Neural progenitor cell (in vitro differentiated cells): Measurements from ENCODE around the gene PFN1. TPM values are rescaled to one million over a fixed set of nuclear protein-coding genes. Genes with fewer than 3 reads are reported as not detected.
A peak's percentile ranks its signal among the peaks of the same experiment; 100 is the strongest.

Source experiments
- DNase-seq: peaks from one replicate; pipeline ENCODE4 v3.0.0-alpha.2; 2016; ENCODE audit warnings: low spot score
- H2AFZ ChIP-seq: fragments of 200-600 bp; sonication (generic); replicated peaks from 2 replicates; pipeline ENCODE4 v1.6.1; 2016; ENCODE audit warnings: antibody characterized with exemption
- H3F3A ChIP-seq: fragments of 200-600 bp; sonication (generic); 2 replicates; pipeline ENCODE4 v1.6.1; 2016; ENCODE audit warnings: antibody characterized with exemption, low read depth
- H3K27ac ChIP-seq: fragments of 200-600 bp; sonication (generic); 2 replicates; pipeline ENCODE4 v1.5.1; 2016; ENCODE audit warnings: mild to moderate bottlenecking
- H3K27me3 ChIP-seq: fragments of 200-600 bp; sonication (generic); 2 replicates; pipeline ENCODE4 v1.6.1; 2016; ENCODE audit warnings: mild to moderate bottlenecking, moderate library complexity
- H3K36me3 ChIP-seq: fragments of 200-600 bp; sonication (generic); 2 replicates; pipeline ENCODE4 v1.5.1; 2016
- H3K4me1 ChIP-seq: fragments of 200-600 bp; sonication (generic); 2 replicates; pipeline ENCODE4 v1.6.1; 2016; ENCODE audit warnings: mixed run types
- H3K4me2 ChIP-seq: fragments of 200-600 bp; sonication (generic); 2 replicates; pipeline ENCODE4 v1.6.1; 2016
- H3K4me3 ChIP-seq: fragments of 200-600 bp; sonication (generic); 2 replicates; pipeline ENCODE4 v1.5.1; 2016
- H3K79me2 ChIP-seq: fragments of 200-600 bp; sonication (generic); 2 replicates; pipeline ENCODE4 v1.6.1; 2016; ENCODE audit warnings: low read depth
- H3K9ac ChIP-seq: fragments of 200-600 bp; sonication (generic); 2 replicates; pipeline ENCODE4 v1.6.1; 2016
- H3K9me3 ChIP-seq: fragments of 200-600 bp; sonication (generic); 2 replicates; pipeline ENCODE4 v1.5.1; 2016; ENCODE audit warnings: low read depth
- H4K20me1 ChIP-seq: fragments of 200-600 bp; sonication (generic); 2 replicates; pipeline ENCODE4 v1.6.1; 2016; ENCODE audit warnings: low read depth
- H3K27ac Mint-ChIP-seq: 3 replicates; pipeline ENCODE4 v1.8.0; 2021; ENCODE audit warnings: mixed read lengths
- H3K27me3 Mint-ChIP-seq: 2 replicates; pipeline ENCODE4 v1.8.0; 2022; ENCODE audit warnings: low read depth, mild to moderate bottlenecking, inconsistent platforms, moderate library complexity, mixed read lengths; ENCODE audit not compliant: insufficient read depth
- H3K36me3 Mint-ChIP-seq: 3 replicates; pipeline ENCODE4 v1.8.0; 2021; ENCODE audit warnings: mixed read lengths
- H3K4me1 Mint-ChIP-seq: 3 replicates; pipeline ENCODE4 v1.8.0; 2021; ENCODE audit warnings: mixed read lengths
- H3K4me3 Mint-ChIP-seq: 3 replicates; pipeline ENCODE4 v1.8.0; 2021; ENCODE audit warnings: mild to moderate bottlenecking, moderate library complexity, mixed read lengths
- H3K9me3 Mint-ChIP-seq: 3 replicates; pipeline ENCODE4 v1.8.0; 2020; ENCODE audit warnings: mixed read lengths
- EZH2 ChIP-seq: fragments of 200-600 bp; sonication (generic); IDR thresholded peaks from 2 replicates; pipeline ENCODE4 v1.6.1; 2017; ENCODE audit warnings: antibody characterized with exemption, mild to moderate bottlenecking, moderate library complexity
- EZH2phosphoT487 ChIP-seq: fragments of 200-600 bp; sonication (generic); IDR thresholded peaks from 2 replicates; pipeline ENCODE4 v1.6.1; 2017; ENCODE audit warnings: antibody characterized with exemption
- total RNA-seq: library from RNA; depleted of rRNA; stranded (reverse); fragments of >200 nt; gene quantifications from 2 replicates; pipeline ENCODE4 v1.2.3, GENCODE V29; 2015; ENCODE audit warnings: low replicate concordance
- TF ChIP-seq, protein P1 (sequence below): fragments of 200-600 bp; sonication (generic); IDR thresholded peaks from 2 replicates; pipeline ENCODE4 v1.5.1; 2017; ENCODE audit warnings: antibody characterized with exemption, mild to moderate bottlenecking

Gene PFN1
- total RNA-seq, 1 donor from 2014 or later: 203 TPM

DNA sequence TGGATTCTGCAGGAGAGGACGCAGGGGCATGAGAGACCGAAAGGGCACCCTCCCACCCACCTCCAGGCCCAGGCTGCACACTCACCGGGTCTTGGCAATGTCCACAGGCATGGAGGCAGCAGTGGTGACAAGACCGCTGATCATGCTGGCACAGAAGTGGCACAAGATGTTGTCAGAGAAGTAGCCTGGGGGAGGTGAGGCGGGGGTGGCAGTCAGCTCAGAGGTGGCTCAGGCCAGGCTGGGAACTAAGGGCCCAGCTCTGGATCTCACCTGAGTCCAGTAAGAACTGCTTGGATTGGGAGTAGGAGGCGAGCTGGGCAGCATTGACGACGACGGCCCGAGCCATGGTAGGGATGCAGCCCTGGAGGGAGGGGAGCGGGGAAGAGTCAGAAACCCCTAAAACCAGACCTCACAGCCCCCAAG, 10.2 kb downstream of the PFN1 start:
- no peak overlapping the region for H3K27ac ChIP-seq
- DNase-seq: no peak
- TF ChIP-seq EZH2 (no peak), EZH2phosphoT487 (no peak)
- TF ChIP-seq, protein P1, sequence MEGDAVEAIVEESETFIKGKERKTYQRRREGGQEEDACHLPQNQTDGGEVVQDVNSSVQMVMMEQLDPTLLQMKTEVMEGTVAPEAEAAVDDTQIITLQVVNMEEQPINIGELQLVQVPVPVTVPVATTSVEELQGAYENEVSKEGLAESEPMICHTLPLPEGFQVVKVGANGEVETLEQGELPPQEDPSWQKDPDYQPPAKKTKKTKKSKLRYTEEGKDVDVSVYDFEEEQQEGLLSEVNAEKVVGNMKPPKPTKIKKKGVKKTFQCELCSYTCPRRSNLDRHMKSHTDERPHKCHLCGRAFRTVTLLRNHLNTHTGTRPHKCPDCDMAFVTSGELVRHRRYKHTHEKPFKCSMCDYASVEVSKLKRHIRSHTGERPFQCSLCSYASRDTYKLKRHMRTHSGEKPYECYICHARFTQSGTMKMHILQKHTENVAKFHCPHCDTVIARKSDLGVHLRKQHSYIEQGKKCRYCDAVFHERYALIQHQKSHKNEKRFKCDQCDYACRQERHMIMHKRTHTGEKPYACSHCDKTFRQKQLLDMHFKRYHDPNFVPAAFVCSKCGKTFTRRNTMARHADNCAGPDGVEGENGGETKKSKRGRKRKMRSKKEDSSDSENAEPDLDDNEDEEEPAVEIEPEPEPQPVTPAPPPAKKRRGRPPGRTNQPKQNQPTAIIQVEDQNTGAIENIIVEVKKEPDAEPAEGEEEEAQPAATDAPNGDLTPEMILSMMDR: no peak
- no peak overlapping the region for H3K4me3 ChIP-seq
- peaks cover 36% of the 10 kb centered on the region for H3F3A ChIP-seq
- peaks cover 29% of the 10 kb centered on the region for H4K20me1 ChIP-seq
- no peaks in the 10 kb centered on the region for H3K9me3 ChIP-seq
- H2AFZ ChIP-seq: no peak overlapping the region
- Mint-ChIP-seq H3K4me1 (peaks cover 27% of the 10 kb centered on the region), H3K9me3 (no peaks in the 10 kb centered on the region), H3K27me3 (peaks cover 5% of the 10 kb centered on the region), H3K36me3 (peaks cover 17% of the 10 kb centered on the region), H3K27ac (peak overlapping the region; percentile 78), H3K4me3 (peak overlapping the region; percentile 96)
- H3K4me2 ChIP-seq: no peak overlapping the region
- no peak overlapping the region for H3K9ac ChIP-seq
- H3K4me1 ChIP-seq: peaks cover 16% of the 10 kb centered on the region
- peaks cover 49% of the 10 kb centered on the region for H3K79me2 ChIP-seq
- H3K27me3 ChIP-seq: no peaks in the 10 kb centered on the region
- H3K36me3 ChIP-seq: no peaks in the 10 kb centered on the region

DNA sequence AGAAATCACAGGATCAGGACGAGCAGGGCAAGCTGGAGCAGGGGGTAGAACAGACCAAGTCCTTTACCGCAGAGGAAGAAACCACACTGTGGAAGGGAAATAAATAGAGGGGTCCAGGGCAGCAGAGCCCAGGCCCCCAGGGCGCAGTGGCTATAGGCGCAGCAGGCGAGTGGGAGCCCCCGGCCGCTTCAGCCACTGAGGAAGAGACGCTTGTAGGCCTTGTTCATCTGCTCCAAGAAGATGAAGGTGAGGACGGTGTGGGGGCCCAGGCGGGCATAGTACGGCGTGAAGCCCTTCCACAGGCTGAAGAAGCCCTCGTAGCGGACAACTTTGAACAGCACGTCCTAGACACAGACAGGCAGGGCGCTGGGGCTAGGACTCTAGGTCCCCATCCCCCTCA, 10.8 kb downstream of the PFN1 start:
- Histone ChIP-seq H3K27me3 (no peaks in the 10 kb centered on the region), H3K9me3 (no peaks in the 10 kb centered on the region), H4K20me1 (peaks cover 24% of the 10 kb centered on the region), H3K9ac (no peak overlapping the region), H3K4me1 (peaks cover 16% of the 10 kb centered on the region), H3K4me2 (no peak overlapping the region), H3K27ac (no peak overlapping the region), H2AFZ (no peak overlapping the region), H3K4me3 (no peak overlapping the region), H3K36me3 (no peaks in the 10 kb centered on the region), H3F3A (peaks cover 34% of the 10 kb centered on the region), H3K79me2 (peaks cover 44% of the 10 kb centered on the region)
- Mint-ChIP-seq H3K9me3 (no peaks in the 10 kb centered on the region), H3K27ac (peak overlapping the region; percentile 14), H3K4me1 (peaks cover 25% of the 10 kb centered on the region), H3K4me3 (peak overlapping the region; percentile 96), H3K36me3 (peaks cover 16% of the 10 kb centered on the region), H3K27me3 (peaks cover 4% of the 10 kb centered on the region)
- no peak for TF ChIP-seq EZH2phosphoT487
- TF ChIP-seq, protein P1: no peak
- no peak for DNase-seq

DNA sequence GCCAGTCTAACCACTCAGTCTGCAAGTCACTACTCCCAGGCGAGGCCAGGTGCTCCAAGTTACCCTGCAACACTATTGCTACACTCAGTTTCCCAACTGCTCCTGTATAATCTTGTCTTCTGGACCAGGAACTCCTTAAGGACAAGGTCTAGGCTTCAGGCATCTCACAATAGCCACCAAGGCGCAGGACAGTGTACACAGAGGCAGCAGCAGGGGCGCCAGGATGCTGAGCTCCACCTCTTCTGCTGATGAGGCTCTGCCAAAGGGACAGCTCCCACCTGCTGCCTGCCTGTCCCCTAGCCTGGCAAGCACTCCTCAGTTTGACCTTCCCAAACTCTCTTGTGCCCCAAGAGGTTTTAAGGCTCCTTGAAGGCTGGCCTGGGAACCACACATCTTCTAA, 11.9 kb downstream of the PFN1 start:
- Mint-ChIP-seq H3K27ac (no peak overlapping the region), H3K36me3 (peaks cover 13% of the 10 kb centered on the region), H3K27me3 (peaks cover 5% of the 10 kb centered on the region), H3K4me3 (peak overlapping the region; percentile 7), H3K4me1 (peaks cover 19% of the 10 kb centered on the region), H3K9me3 (no peaks in the 10 kb centered on the region)
- Histone ChIP-seq H2AFZ (no peak overlapping the region), H3K27me3 (no peaks in the 10 kb centered on the region), H3K4me3 (no peak overlapping the region), H3K9me3 (no peaks in the 10 kb centered on the region), H3K79me2 (peaks cover 33% of the 10 kb centered on the region), H3K4me1 (peaks cover 14% of the 10 kb centered on the region), H3K27ac (no peak overlapping the region), H3K4me2 (no peak overlapping the region), H3F3A (peaks cover 28% of the 10 kb centered on the region), H3K36me3 (no peaks in the 10 kb centered on the region), H3K9ac (no peak overlapping the region), H4K20me1 (peaks cover 16% of the 10 kb centered on the region)
- TF ChIP-seq EZH2: no peak
- no peak for TF ChIP-seq EZH2phosphoT487
- TF ChIP-seq, protein P1: no peak
- DNase-seq: no peak
